Activated CD8-positive, alpha-beta memory T cell treated with anti-CD3 and anti-CD28 coated beads for 36 hours (primary cell): ENCODE measurements around the gene LMOD1. TPM values are rescaled to one million over a fixed set of nuclear protein-coding genes. Genes with fewer than 3 reads are reported as not detected.
"Not testable (repeated sequence)": the region's sequence is repeated elsewhere in the genome, so short reads cannot be mapped to it uniquely, and the experiment has no call there.

Source experiments
- CTCF ChIA-PET: fragments of 350-600 bp; sonication (Branson Sonifier 250); formaldehyde crosslinking; loops from one replicate; lab custom pipeline; 2021; ENCODE audit warnings: antibody characterized with exemption; lab: Charles Lee
- POLR2A ChIA-PET: fragments of 350-600 bp; sonication (Branson Sonifier 250); formaldehyde crosslinking; loops from one replicate; lab custom pipeline; 2021; ENCODE audit warnings: antibody characterized with exemption; lab: Charles Lee
- total RNA-seq, 2 experiments: library from RNA; stranded (reverse); gene quantifications; one replicate each; pipeline ENCODE4 v1.2.3, GENCODE V29; 2021

Gene LMOD1
- total RNA-seq: not detected

GRCh38 chr1:201946224-201946908 lies at the start of gene LMOD1:
LMOD1 (minus strand) TSS chr1:201946548; CDS start chr1:201946340, 208 bp downstream.
- ChIA-PET CTCF (no interaction called here), POLR2A (no interaction called here)

- CTCF ChIA-PET: no interaction called here
Observed at GRCh38 chr1:201990427-201990826, 44.1 kb upstream of the LMOD1 start.

GRCh38 chr1:201989354-201990128 lies 43.2 kb upstream of the LMOD1 start:
- ChIA-PET CTCF (interaction anchor here (1.0 kb wide), 1 partner anchor 10 kb away, joined by 3 read pairs; no protein-coding TSS in a partner anchor), POLR2A (no interaction called here)

More at GRCh38 chr1:201990427-201990826, 44.1 kb upstream of the LMOD1 start:
- POLR2A ChIA-PET: no interaction called here

- POLR2A ChIA-PET: no interaction called here
- CTCF ChIA-PET: interaction anchor here (1.0 kb wide), 1 partner anchor 10 kb away, joined by 3 read pairs; no protein-coding TSS in a partner anchor
Observed at GRCh38 chr1:201988601-201989000, 42.3 kb upstream of the LMOD1 start.

- ChIA-PET POLR2A (no interaction called here), CTCF (interaction anchor here (2.0 kb wide), 1 partner anchor 14 kb away, joined by 5 read pairs; no protein-coding TSS in a partner anchor)
Observed at GRCh38 chr1:201985355-201985754, 39.0 kb upstream of the LMOD1 start.

- POLR2A ChIA-PET: no interaction called here
- CTCF ChIA-PET: interaction anchor here (2.0 to 3.5 kb wide), 2 partner anchors 15 to 89 kb away, joined by 5 to 12 read pairs; no protein-coding TSS in a partner anchor
Observed at GRCh38 chr1:201984446-201984845, 38.1 kb upstream of the LMOD1 start.

- ChIA-PET POLR2A (interaction anchor here (0.8 to 1.2 kb wide), 2 partner anchors 16 to 28 kb away, joined by 3 to 4 read pairs; partner anchors contain the start of gene TIMM17A), CTCF (interaction anchor here (0.9 to 3.5 kb wide), 4 partner anchors 16 to 88 kb away, joined by 3 to 12 read pairs (median 4); no protein-coding TSS in a partner anchor)
Observed at GRCh38 chr1:201983380-201983805, 37.0 kb upstream of the LMOD1 start.

GRCh38 chr1:201982623-201983379 lies 36.5 kb upstream of the LMOD1 start, which contains the start of gene RNPEP:
RNPEP (plus strand) TSS chr1:201982648; CDS start chr1:201982667, 19 bp downstream.
- ChIA-PET POLR2A (interaction anchor here (0.8 to 1.9 kb wide), 3 partner anchors 10 to 28 kb away, joined by 3 to 5 read pairs (median 4); partner anchors contain the start of gene TIMM17A), CTCF (interaction anchor here (0.9 to 3.5 kb wide), 4 partner anchors 16 to 87 kb away, joined by 3 to 12 read pairs (median 4); no protein-coding TSS in a partner anchor)

GRCh38 chr1:201982082-201982622 lies 35.8 kb upstream of the LMOD1 start:
- POLR2A ChIA-PET: interaction anchor here (1.2 to 1.9 kb wide), 2 partner anchors 9 to 17 kb away, joined by 4 to 5 read pairs; no protein-coding TSS in a partner anchor
- CTCF ChIA-PET: interaction anchor here (0.9 to 3.5 kb wide), 3 partner anchors 17 to 86 kb away, joined by 3 to 12 read pairs (median 4); no protein-coding TSS in a partner anchor

- CTCF ChIA-PET: no interaction called here
- POLR2A ChIA-PET: no interaction called here
Observed at GRCh38 chr1:201970334-201971159, 24.2 kb upstream of the LMOD1 start.

- CTCF ChIA-PET: interaction anchor here (0.9 kb wide), 1 partner anchor 72 kb away, joined by 3 read pairs; no protein-coding TSS in a partner anchor
- POLR2A ChIA-PET: no interaction called here
Observed at GRCh38 chr1:201968202-201968925, 22.0 kb upstream of the LMOD1 start.

GRCh38 chr1:201966171-201966570 lies 19.8 kb upstream of the LMOD1 start:
- POLR2A ChIA-PET: no interaction called here
- CTCF ChIA-PET: no interaction called here

GRCh38 chr1:201964261-201964660 lies 17.9 kb upstream of the LMOD1 start:
- ChIA-PET POLR2A (no interaction called here), CTCF (interaction anchor here (1.3 to 2.1 kb wide), 4 partner anchors 35 to 136 kb away, joined by 3 to 5 read pairs (median 3); partner anchors contain the start of gene IPO9)

- POLR2A ChIA-PET: not testable (repeated sequence)
- CTCF ChIA-PET: interaction anchor here (0.6 to 2.1 kb wide), 2 partner anchors 15 to 67 kb away, joined by 3 to 5 read pairs; no protein-coding TSS in a partner anchor
Observed at GRCh38 chr1:201962382-201962781, 16.0 kb upstream of the LMOD1 start.

GRCh38 chr1:201958348-201958747 lies 12.0 kb upstream of the LMOD1 start:
- CTCF ChIA-PET: no interaction called here
- POLR2A ChIA-PET: no interaction called here

- CTCF ChIA-PET: interaction anchor here (0.7 kb wide), 1 partner anchor 126 kb away, joined by 3 read pairs; the partner anchor contains the start of gene IPO9
Observed at GRCh38 chr1:201955729-201956143, 9.4 kb upstream of the LMOD1 start.

More at GRCh38 chr1:201955729-201956143, 9.4 kb upstream of the LMOD1 start:
- POLR2A ChIA-PET: interaction anchor here (1.0 to 1.5 kb wide), 2 partner anchors 27 to 60 kb away, joined by 3 to 8 read pairs; no protein-coding TSS in a partner anchor
